Progenitor cell of endocrine pancreas (in vitro differentiated cells): ENCODE data around the gene PGGT1B. TPM values are rescaled to one million over a fixed set of nuclear protein-coding genes. Genes with fewer than 3 reads are reported as not detected.

Experiments
- DNase-seq: peaks from one replicate; pipeline ENCODE4 v3.0.0; 2021; ENCODE audit warnings: low spot score; ENCODE audit not compliant: unreplicated experiment
- H3K27ac Mint-ChIP-seq: 2 replicates; pipeline ENCODE4 v1.8.0; 2021; ENCODE audit warnings: mild to moderate bottlenecking, moderate library complexity, mixed read lengths
- H3K27me3 Mint-ChIP-seq: 2 replicates; pipeline ENCODE4 v1.8.0; 2021; ENCODE audit warnings: mixed read lengths
- H3K36me3 Mint-ChIP-seq: 2 replicates; pipeline ENCODE4 v1.8.0; 2022; ENCODE audit warnings: mixed read lengths; ENCODE audit not compliant: insufficient read depth
- H3K4me1 Mint-ChIP-seq: 2 replicates; pipeline ENCODE4 v1.8.0; 2021; ENCODE audit warnings: low read depth, mixed read lengths
- H3K4me3 Mint-ChIP-seq: 2 replicates; pipeline ENCODE4 v1.8.0; 2021; ENCODE audit warnings: low read depth, mild to moderate bottlenecking, moderate library complexity, mixed read lengths
- H3K9me3 Mint-ChIP-seq: 2 replicates; pipeline ENCODE4 v1.8.0; 2021; ENCODE audit warnings: low read depth, mixed read lengths
- CTCF ChIP-seq: fragments of 200-600 bp; sonication (generic); IDR thresholded peaks from one replicate; pipeline ENCODE4 v1.5.0; 2021; ENCODE audit warnings: antibody characterized with exemption, mild to moderate bottlenecking; ENCODE audit not compliant: unreplicated experiment
- total RNA-seq: library from RNA; stranded (reverse); gene quantifications from 2 replicates; pipeline ENCODE4 v1.2.1, GENCODE V29; 2021

PGGT1B gene
- total RNA-seq, 1 donor from 2014 or later = 43.5 TPM

- no peak for TF ChIP-seq CTCF
- Mint-ChIP-seq H3K4me3 (no peak overlapping the region), H3K9me3 (no peaks in the 10 kb centered on the region), H3K4me1 (peaks cover 4% of the 10 kb centered on the region), H3K27ac (no peak overlapping the region), H3K27me3 (no peaks in the 10 kb centered on the region), H3K36me3 (peaks cover 7% of the 10 kb centered on the region)
- no peak for DNase-seq
These were observed 20.6 kb downstream of the PGGT1B start for GRCh38 chr5:115241881-115242642.

- Mint-ChIP-seq H3K4me1 (peaks cover 6% of the 10 kb centered on the region), H3K36me3 (peaks cover 8% of the 10 kb centered on the region), H3K4me3 (no peak overlapping the region), H3K9me3 (no peaks in the 10 kb centered on the region), H3K27me3 (no peaks in the 10 kb centered on the region), H3K27ac (no peak overlapping the region)
- TF ChIP-seq CTCF = no peak
- DNase-seq = no peak
These were observed 25.6 kb downstream of the PGGT1B start for GRCh38 chr5:115237066-115237465.

- Mint-ChIP-seq H3K9me3 (no peaks in the 10 kb centered on the region), H3K4me1 (peaks cover 6% of the 10 kb centered on the region), H3K27ac (no peak overlapping the region), H3K36me3 (peaks cover 11% of the 10 kb centered on the region), H3K4me3 (no peak overlapping the region), H3K27me3 (no peaks in the 10 kb centered on the region)
- TF ChIP-seq CTCF = no peak
- no peak for DNase-seq
These were observed 26.1 kb downstream of the PGGT1B start for GRCh38 chr5:115236599-115236998.

- DNase-seq = no peak
- no peaks in the 10 kb centered on the region for H3K9me3 Mint-ChIP-seq
- peaks cover 13% of the 10 kb centered on the region for H3K36me3 Mint-ChIP-seq
These were observed 31.1 kb downstream of the PGGT1B start for GRCh38 chr5:115231598-115231997.

GRCh38 chr5:115229606-115230005 is 33.1 kb downstream of the PGGT1B start:
- Mint-ChIP-seq H3K36me3 (peaks cover 12% of the 10 kb centered on the region), H3K4me3 (no peak overlapping the region), H3K27ac (no peak overlapping the region), H3K27me3 (no peaks in the 10 kb centered on the region), H3K4me1 (no peaks in the 10 kb centered on the region), H3K9me3 (no peaks in the 10 kb centered on the region)
- TF ChIP-seq CTCF = no peak
- DNase-seq = no peak

More at GRCh38 chr5:115231598-115231997, 31.1 kb downstream of the PGGT1B start:
- Mint-ChIP-seq H3K4me1 (no peaks in the 10 kb centered on the region), H3K27me3 (no peaks in the 10 kb centered on the region), H3K4me3 (no peak overlapping the region), H3K27ac (no peak overlapping the region)
- TF ChIP-seq CTCF = no peak
